ENCODE data around the gene TNFRSF25.

- TF ChIP-seq POLR2AphosphoS5 (IDR thresholded peaks at IDR 0.05; ENCODE audit: borderline replicate concordance, low read depth, low read length) (no peak), FOXP2 (optimal IDR thresholded peaks at IDR 0.05; ENCODE audit: control extremely low read depth, extremely low read length, insufficient read depth) (no peak), EZH2 (IDR thresholded peaks at IDR 0.05) (no peak)
These were observed 1.3 kb upstream of the TNFRSF25 start for GRCh38 chr1:6467224-6467623.
